HUDEP-2 (cell line): ENCODE measurements around the gene NPIPB6.

ENCODE experiments used
- DNase-seq, 76 experiments: peaks; one replicate each; lab custom pipeline; 2025; ENCODE audit not compliant: unreplicated experiment in 76 of 76; lab: John Stamatoyannopoulos, UW

Gene NPIPB6

GRCh38 chr16:28301154-28301553, 62.2 kb downstream of the NPIPB6 start:
- DNase-seq, result no peak

- DNase-seq, result no peak
Observed at GRCh38 chr16:28300327-28300726, 63.0 kb downstream of the NPIPB6 start.

- no peak for DNase-seq
Observed at GRCh38 chr16:28298511-28298878, 64.8 kb downstream of the NPIPB6 start.

GRCh38 chr16:28297784-28298510, 65.4 kb downstream of the NPIPB6 start:
- DNase-seq, result no peak

DNA sequence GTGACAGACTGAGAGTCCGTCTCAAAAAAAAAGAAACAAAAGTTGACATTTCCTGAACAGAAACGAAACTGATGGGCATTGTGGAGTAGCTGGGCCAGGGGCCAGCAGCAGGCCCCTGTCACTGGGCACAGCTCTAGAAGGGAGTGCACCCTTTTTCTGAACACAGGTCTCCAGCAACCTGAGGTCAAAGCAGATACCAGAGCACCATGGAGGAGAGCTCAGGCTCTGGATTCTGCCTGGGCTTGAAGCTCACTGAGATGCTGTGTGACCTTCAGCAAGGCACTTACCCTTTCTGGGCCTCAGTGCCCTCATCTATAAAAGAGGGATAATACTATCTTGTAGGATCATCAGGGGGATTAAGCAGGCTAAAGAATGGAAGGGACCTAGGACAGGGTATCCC, 66.0 kb downstream of the NPIPB6 start:
- no peak for DNase-seq

DNA sequence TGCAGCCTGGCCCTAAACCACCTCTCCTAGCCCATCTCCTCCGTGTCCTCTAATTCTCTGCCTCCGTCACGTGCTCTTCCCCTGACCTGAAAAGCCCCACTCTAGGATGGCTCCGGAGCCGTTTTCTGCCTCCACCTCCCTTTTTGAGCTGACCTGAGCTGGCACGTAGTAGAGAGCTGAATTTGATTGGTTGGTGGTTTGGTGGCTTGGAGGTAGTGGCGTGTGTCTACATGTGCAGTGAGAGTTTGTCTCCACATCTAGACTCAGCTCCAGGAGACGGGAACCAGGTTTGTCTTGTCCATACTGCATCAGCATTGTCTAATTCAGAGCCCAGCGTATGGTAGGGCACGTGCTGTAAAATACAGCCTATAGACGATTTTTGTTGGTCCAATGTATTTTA, 68.0 kb downstream of the NPIPB6 start:
- no peak for DNase-seq

- no peak for DNase-seq
Observed at GRCh38 chr16:28294201-28294600, 69.1 kb downstream of the NPIPB6 start.

DNA sequence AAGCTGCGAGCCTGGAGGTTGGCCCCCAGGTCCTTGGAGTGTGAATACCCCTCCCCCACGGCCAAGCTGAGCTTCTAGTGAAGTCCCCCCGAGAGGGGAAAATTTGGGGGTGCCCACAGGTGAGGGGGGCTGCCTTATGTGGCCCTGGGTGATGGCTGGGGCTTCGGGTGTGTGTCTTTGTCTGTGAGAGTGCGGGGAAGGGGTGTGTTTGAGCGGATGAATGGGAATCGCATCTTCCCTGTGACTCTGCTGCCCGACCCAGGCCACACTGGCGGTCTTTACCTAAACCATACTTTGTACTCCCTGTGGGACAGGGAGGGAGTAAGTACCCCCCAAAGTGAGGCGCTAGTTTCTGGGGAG, 69.7 kb downstream of the NPIPB6 start:
- no peak for DNase-seq

DNA sequence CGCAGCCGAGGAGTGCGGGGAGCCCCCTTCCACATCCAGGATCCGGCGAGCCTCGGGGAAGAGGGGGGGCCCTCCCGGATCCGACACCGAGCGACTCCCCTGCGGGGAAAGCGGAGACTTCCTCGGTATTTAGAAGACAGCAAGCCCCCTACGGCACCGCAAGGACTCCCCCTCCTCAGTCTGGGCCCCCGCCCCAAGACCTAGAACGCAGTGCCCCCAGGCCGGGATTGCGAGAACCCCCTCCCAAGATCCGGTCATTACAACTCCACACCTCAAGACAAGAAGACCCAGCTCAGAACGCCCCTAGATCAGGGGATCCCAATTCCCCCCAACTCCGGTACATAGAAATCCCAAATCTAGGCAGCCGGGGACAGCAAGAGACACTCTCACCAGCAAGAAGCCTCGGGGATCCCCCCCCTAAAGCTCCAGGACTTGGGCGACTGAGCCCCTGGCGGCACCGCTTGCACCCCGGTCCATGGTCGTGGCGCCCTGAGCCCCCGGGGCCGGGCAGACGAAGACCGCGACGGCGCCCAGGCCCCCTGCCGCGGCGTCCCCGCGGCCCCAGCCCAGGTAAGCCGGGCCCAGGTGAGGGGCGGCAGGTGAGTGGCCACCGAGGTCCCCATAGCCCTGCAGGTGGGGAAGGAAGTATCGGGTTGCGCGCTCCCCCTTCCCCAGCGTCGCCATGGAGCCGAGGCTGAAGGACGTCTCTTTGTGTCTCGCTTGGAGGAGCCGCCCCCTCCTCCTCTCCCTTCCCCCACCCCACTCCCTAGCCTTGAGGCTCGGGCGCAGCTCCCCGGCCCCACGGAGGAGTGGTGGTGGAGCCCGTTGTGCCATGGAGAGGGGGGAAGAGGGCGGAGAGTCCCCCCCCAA, 70.3 kb downstream of the NPIPB6 start:
- DNase-seq, result no peak
